Activated CD8-positive, alpha-beta memory T cell treated with anti-CD3 and anti-CD28 coated beads, Interleukin-2, amount 50 U/mL, for 1 hour (primary cell): ENCODE data around the gene LOC128125822.
A peak's percentile ranks its signal among the peaks of the same experiment; 100 is the strongest.

Experiments
- DNase-seq: peaks from one replicate; pipeline ENCODE4 v3.0.0-alpha.2; 2020; ENCODE audit errors: extremely low read depth

LOC128125822 gene

DNA sequence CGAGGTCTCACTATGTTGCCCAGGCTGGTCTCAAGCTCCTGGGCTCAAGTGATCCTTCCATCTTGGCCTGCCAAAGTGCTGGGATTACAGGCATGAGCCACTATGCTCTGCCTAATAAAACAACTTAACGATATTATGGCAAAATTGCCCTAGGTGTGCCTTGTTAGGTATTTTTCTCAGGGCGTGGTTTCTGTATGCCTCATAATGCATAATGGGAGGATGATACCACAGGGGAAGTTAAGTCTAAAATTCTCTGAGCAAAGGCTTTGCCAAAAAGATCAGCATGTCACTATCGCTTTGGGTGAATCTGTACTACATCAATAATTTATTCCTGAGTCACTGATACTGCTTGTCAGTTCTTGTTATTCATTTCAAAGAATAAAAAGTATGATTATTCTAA is 15.9 kb upstream of the LOC128125822 start:
- no peak for DNase-seq

DNA sequence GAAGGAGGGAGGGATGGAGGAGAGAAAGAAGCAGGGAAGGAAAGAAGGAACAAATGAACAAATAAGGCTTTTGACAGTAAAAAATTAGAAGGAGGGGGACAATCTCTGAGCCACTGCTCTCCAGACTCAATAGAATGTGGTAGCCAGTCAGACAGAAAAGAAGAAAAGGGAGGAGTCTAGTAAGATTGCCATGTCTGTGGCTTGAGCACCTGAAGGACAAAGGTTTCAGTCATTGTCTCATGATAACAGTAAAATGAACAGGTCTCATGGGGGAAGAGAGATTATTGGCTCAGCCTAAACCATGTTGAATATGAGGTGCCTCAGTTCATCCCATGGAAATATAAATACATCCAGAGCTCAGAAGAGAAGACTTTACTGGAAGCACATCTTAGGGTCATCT is 14.0 kb upstream of the LOC128125822 start:
- no peak for DNase-seq

DNA sequence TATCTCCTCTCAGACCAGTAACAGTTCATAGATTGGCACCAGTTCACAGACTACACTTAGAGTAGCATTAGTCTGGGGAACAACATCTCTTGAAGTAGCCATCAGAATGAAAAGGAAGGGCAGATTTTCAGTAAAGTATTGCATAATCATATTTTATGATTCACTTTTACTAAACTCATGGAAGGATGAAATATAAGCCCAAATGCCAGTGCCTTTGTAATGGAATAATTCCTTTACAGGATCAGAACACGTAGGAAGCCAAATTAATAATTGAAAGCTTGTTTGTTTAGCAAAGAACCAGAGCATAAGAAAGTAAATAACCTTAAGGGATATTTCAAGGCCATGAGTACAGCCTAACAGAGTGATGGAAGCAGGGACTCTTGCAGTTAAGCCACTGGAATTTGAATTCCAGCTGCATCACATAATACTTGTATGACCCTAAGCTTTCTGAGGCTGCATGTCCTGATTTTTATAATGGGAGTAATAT is 11.4 kb upstream of the LOC128125822 start:
- DNase-seq, result no peak

- no peak for DNase-seq
Measured at GRCh38 chr6:63561288-63561687, 11.0 kb upstream of the LOC128125822 start.

DNA sequence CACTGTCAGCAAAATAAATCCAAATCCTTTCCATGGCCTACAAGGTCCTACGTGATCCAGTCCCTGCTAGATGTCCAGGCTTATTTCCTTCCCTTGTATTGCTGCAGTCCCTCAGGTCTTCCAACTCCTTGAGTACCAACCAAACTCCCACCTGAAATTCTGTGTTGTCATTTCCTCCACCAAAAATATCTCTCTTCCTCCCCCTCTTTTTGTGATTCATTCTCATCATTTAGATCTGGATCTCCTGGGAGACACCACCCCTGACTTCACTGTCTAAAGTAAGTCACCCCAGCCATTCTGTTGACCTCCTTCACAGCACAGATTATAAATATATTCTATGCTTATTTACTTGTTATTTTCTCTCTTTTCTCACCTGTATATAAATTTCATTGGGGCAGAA is 9.0 kb upstream of the LOC128125822 start:
- no peak for DNase-seq

DNA sequence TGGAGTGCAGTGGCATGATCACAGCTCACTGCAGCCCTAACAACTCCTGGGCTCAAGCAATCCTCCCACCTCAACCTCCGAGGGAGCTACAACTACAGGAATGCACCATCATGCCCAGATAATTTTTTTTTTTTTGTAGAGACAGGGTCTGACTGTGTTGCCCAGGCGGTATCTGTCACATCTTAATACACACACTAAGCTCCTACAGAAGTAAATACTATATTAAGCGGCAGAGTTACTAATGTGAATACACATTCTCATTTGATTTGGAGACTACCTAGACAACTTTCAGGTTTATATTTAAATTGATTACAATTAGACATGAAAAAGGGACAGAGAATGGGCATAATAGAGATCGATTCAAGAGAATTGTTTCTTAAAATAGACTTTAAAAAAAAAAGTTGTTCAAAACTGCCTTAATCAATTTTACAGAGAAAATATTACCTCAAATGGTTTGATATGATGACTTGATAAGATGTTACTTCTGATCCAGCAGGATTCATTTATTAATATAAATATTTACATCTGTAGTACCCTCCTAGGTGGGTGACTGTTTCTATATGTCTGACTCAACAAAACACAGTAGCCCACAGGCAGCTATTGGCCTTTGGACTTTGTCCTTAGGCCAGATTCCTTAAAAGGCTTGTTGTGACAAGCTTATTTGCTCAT is 7.1 kb upstream of the LOC128125822 start:
- no peak for DNase-seq

DNA sequence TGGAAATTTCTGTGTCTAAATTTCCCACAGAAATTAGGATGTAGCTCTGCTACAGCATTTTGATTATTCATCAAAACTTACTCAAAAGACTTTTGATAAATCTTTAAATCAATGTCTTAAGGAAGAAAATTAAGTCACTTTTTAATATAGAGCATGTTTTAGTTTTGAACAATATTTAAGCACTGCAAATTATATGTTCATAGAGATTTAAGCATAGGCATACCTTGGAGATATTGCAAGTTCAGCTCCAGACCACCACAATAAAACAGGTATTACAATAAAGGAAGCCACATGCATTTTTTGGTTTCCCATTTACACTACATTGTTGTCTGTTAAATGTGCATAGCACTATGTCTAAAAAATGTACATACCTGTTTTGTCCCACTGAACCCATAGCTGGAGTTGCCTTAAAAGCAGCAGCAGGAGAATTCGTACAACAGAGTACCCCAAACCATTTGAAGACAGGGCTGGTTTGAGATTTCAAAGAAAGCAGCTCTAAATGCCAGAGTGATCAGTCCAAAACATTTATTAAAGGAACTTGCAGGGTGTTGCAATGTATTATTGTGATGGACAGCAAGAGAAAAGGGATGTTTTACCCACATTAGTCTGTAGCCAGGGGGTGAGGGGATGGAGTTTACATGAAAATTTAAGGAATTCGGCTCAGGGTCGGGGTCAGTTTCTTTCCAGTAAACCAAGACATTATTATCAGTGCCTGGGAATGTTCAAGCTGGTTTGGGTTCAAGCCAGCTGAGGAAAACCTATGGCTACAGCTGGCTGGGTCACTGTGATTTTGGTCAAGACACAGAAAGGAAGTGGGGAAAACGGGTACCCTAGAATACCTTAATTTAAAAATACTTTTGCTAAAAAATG is 6.3 kb upstream of the LOC128125822 start:
- DNase-seq, result no peak

DNA sequence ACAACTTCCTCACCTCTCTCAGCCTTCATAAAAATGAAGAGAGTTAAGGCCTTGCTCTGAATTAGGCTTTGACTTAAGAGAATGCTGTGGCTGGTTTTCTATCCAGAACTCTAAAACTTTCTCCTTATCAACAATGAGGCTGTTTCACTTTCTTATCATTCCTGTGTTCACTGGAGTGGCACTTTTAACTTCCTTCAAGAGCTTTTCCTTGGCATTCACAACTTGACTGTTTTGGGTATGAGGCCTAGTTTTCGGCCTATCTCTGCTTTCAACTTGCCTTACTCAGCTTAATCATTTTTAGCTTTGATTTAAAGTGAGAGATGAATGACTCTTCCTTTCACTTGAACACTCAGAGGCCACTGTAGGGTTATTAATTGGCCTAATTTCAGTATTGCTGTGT is 4.3 kb upstream of the LOC128125822 start:
- DNase-seq, result no peak

- peak; percentile 32 for DNase-seq
Measured at GRCh38 chr6:63571361-63572043, 778 bp upstream of the LOC128125822 start.

- DNase-seq, result peak; percentile 12
Measured at GRCh38 chr6:63572747-63573075, 431 bp downstream of the LOC128125822 start.

DNA sequence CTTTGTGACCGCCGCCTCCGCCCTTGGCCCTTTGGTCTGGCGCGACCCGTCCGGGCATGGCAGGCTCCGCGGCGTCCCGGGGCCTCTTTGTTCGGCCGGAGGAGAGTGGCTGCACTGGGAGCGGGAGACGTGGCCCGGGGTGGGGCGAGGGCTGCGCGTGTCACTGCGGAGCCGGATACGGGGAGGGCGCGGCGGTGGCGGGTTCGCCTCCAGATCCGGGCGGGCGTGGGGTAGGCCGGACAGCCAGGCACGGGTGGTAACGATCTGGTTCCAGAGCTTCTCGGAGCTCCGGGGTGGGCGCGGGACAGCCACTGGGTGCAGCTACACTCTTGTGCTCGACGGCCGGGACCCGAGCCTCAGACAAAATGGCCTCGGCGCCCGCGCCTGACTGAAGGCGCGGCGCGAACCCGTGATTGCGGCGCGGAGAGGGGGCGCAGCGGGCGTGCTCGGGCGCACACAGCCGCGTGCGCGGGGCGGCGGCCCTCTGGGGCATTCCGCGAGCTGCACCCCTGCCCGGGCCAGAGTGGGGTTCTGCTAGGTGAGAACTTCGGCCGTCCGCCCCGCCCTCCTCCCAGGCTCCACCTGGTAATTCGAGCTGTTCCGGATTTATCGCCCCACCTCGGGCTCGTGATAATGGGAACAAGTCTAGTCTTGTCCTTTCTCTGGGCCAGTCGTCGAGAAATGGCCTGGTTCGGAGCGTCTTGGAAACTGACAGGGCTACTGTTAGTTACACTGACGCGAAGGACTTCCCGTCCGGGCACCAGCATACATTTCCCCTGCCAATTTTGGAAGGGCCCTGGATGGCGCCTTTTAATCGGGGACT is 1.0 kb downstream of the LOC128125822 start:
- DNase-seq, result peak; percentile 14

GRCh38 chr6:63573899-63574553 is 1.7 kb downstream of the LOC128125822 start:
- no peak for DNase-seq

- DNase-seq, result no peak
Measured at GRCh38 chr6:63574554-63574900, 2.2 kb downstream of the LOC128125822 start.

DNA sequence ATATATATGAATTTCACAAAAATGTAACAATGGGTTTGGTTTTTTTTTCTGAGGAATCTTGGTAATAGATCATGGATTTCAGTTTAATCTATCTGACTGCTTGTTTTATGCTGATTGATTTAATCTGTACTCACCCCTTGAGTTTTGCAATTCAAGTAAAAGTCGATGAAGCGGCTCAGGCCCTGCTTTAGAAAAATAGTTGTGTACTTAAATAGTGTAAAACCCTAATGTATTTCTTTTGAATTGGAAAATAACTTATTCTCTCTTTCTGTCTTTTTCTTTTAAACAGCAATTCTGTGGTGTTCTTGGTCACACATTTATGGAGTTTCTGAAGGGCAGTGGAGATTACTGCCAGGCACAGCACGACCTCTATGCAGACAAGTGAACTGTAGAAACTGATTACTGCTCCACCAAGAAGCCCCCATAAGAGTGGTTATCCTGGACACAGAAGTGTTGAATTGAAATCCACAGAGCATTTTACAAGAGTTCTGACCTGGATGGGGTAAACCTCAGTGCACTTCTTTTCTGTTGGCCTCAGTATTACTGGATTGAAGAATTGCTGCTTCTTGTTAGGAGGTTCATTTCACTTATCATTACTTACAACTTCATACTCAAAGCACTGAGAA is 4.0 kb downstream of the LOC128125822 start:
- DNase-seq, result no peak

- DNase-seq, result no peak
Measured at GRCh38 chr6:63576985-63577712, 4.9 kb downstream of the LOC128125822 start.

GRCh38 chr6:63578757-63579156 is 6.5 kb downstream of the LOC128125822 start:
- DNase-seq, result no peak

DNA sequence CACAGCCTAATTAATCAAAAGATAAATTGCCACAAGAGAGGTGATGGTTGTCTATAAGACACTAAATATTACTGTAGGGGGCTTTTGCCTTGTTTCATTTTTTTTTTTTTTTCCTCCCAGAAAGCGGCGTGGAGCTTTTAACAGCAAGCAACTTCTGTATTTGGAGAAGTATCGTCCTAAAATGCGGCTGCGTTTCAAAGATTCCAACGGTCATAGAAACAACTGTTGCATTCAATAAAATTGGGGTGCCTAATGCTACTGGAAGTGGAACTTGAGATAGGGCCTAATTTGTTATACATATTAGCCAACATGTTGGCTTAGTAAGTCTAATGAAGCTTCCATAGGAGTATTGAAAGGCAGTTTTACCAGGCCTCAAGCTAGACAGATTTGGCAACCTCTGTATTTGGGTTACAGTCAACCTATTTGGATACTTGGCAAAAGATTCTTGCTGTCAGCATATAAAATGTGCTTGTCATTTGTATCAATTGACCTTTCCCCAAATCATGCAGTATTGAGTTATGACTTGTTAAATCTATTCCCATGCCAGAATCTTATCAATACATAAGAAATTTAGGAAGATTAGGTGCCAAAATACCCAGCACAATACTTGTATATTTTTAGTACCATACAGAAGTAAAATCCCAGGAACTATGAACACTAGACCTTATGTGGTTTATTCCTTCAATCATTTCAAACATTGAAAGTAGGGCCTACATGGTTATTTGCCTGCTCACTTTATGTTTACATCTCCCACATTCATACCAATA is 7.8 kb downstream of the LOC128125822 start:
- no peak for DNase-seq

DNA sequence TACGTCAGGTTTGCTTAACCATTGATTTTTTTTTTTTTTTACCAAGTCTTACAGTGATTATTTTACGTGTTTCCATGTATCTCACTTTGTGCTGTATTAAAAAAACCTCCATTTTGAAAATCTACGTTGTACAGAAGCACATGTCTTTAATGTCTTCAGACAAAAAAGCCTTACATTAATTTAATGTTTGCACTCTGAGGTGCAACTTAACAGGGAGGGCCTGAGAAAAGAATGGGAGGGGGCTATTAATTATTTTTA is 8.4 kb downstream of the LOC128125822 start:
- DNase-seq, result no peak

- DNase-seq, result no peak
Measured at GRCh38 chr6:63581355-63582013, 9.2 kb downstream of the LOC128125822 start.
